Liver (tissue), 9 donors: ENCODE results near the gene CLTA. TPM values are rescaled to one million over a fixed set of nuclear protein-coding genes. Genes with fewer than 3 reads are reported as not detected.

Source experiments
- DNase-seq: peaks from one replicate; pipeline ENCODE4 v3.0.0-alpha.2; 2017; ENCODE audit warnings: low spot score
- H3K27ac ChIP-seq, 2 donors: one replicate each; pipeline ENCODE4 v1.7.0; 2013; ENCODE audit warnings: inconsistent platforms in 2 of 2, low read length in 2 of 2, control low read depth in 1 of 2, low read depth in 1 of 2, mild to moderate bottlenecking in 1 of 2
- H3K27me3 ChIP-seq, 4 donors: one replicate each; pipeline versions ENCODE4 v1.6.1 to v1.7.0; 2013; ENCODE audit warnings: low read length in 3 of 4, inconsistent platforms in 1 of 4, mild to moderate bottlenecking in 1 of 4, moderate library complexity in 1 of 4; ENCODE audit not compliant: control insufficient read depth in 4 of 4, insufficient read depth in 4 of 4
- H3K36me3 ChIP-seq, 4 donors: one replicate each; pipeline versions ENCODE4 v1.6.1 to v1.7.0; 2013; ENCODE audit warnings: low read length in 3 of 4, mild to moderate bottlenecking in 3 of 4, low read depth in 1 of 4, moderate library complexity in 1 of 4; ENCODE audit not compliant: control insufficient read depth in 4 of 4, insufficient read depth in 3 of 4
- H3K4me1 ChIP-seq, 4 donors: one replicate each; pipeline versions ENCODE4 v1.6.1 to v1.7.0; 2013; ENCODE audit warnings: low read length in 3 of 4, mild to moderate bottlenecking in 3 of 4, moderate library complexity in 1 of 4; ENCODE audit not compliant: control insufficient read depth in 4 of 4, insufficient read depth in 4 of 4
- H3K4me3 ChIP-seq, 3 donors: one replicate each; pipeline versions ENCODE4 v1.6.1 to v1.7.0; 2013; ENCODE audit warnings: low read length in 3 of 3, control low read depth in 1 of 3, low read depth in 1 of 3, mild to moderate bottlenecking in 1 of 3
- H3K9ac ChIP-seq, 2 donors: one replicate each; pipeline ENCODE4 v1.7.0; 2013; ENCODE audit warnings: low read length in 2 of 2, mild to moderate bottlenecking in 2 of 2, moderate library complexity in 2 of 2, control low read depth in 1 of 2, low read depth in 1 of 2
- H3K9me3 ChIP-seq, 4 donors: one replicate each; pipeline versions ENCODE4 v1.6.1 to v1.7.0; 2013; ENCODE audit warnings: low read length in 3 of 4; ENCODE audit not compliant: control insufficient read depth in 4 of 4
- EGR1 ChIP-seq, 2 donors: IDR thresholded peaks; 2 replicates each; pipeline ENCODE4 v1.6.1; 2016 to 2018; ENCODE audit warnings: antibody characterized with exemption in 2 of 2, low read depth in 2 of 2
- FOXA1 ChIP-seq: IDR thresholded peaks from 2 replicates; pipeline ENCODE4 v1.6.1; 2016; ENCODE audit warnings: antibody characterized with exemption
- FOXA2 ChIP-seq: IDR thresholded peaks from 2 replicates; pipeline ENCODE4 v1.6.1; 2016; ENCODE audit warnings: antibody characterized with exemption
- GABPA ChIP-seq, 2 donors: IDR thresholded peaks in 1 of 2; conservative IDR thresholded peaks in 1 of 2; 2 replicates each; pipeline ENCODE4 v1.6.1; 2016; ENCODE audit warnings: antibody characterized with exemption in 2 of 2, mild to moderate bottlenecking in 1 of 2, moderate library complexity in 1 of 2
- HNF4A ChIP-seq, 2 donors: conservative IDR thresholded peaks; 2 replicates each; pipeline ENCODE4 v1.6.1; 2016; ENCODE audit warnings: antibody characterized with exemption in 2 of 2, mild to moderate bottlenecking in 2 of 2
- HNF4G ChIP-seq: IDR thresholded peaks from 2 replicates; pipeline ENCODE4 v1.6.1; 2016; ENCODE audit warnings: antibody characterized with exemption
- JUND ChIP-seq, 2 donors: IDR thresholded peaks; 2 replicates each; pipeline ENCODE4 v1.6.1; 2016; ENCODE audit warnings: antibody characterized with exemption in 2 of 2
- NR2F2 ChIP-seq: IDR thresholded peaks from 2 replicates; pipeline ENCODE4 v1.6.1; 2016; ENCODE audit warnings: antibody characterized with exemption
- RAD21 ChIP-seq, 2 donors: IDR thresholded peaks; 2 replicates each; pipeline ENCODE4 v1.6.1; 2016; ENCODE audit warnings: antibody characterized with exemption in 2 of 2, mild to moderate bottlenecking in 2 of 2
- RXRA ChIP-seq, 2 donors: IDR thresholded peaks; 2 replicates each; pipeline ENCODE4 v1.6.1; 2017 to 2018; ENCODE audit warnings: antibody characterized with exemption in 2 of 2, mild to moderate bottlenecking in 1 of 2
- SP1 ChIP-seq: IDR thresholded peaks from 2 replicates; pipeline ENCODE4 v1.6.1; 2018; ENCODE audit warnings: antibody characterized with exemption, mild to moderate bottlenecking
- TAF1 ChIP-seq: conservative IDR thresholded peaks from 2 replicates; pipeline ENCODE4 v1.6.1; 2016; ENCODE audit warnings: antibody characterized with exemption, mild to moderate bottlenecking
- YY1 ChIP-seq: IDR thresholded peaks from 2 replicates; pipeline ENCODE4 v1.6.1; 2016; ENCODE audit warnings: antibody characterized with exemption, mild to moderate bottlenecking
- WGBS: extraction: QIAGEN DNeasy Blood & Tissue Kit; methylation state at CpG from one replicate; pipeline ENCODE4 v1.1.7; 2013; 5-methylcytosine and 5-hydroxymethylcytosine counted together
- polyA plus RNA-seq, 2 donors: library from polyadenylated mRNA; stranded (reverse) in 1 of 2; unstranded in 1 of 2; fragments of 200-250 nt in 1 of 2; fragments of >200 nt in 1 of 2; fragmentation: Nextera tagmentation in 1 of 2; extraction: Ambion mirVana in 1 of 2; gene quantifications; one replicate each; pipeline versions ENCODE4 v1.2.1 to v1.2.3, GENCODE V29; 2013 to 2015
- total RNA-seq, 2 donors: library from RNA; depleted of rRNA; stranded (reverse); fragments of >200 nt; gene quantifications; one replicate each; pipeline ENCODE4 v1.2.3, GENCODE V29; 2014
- TF ChIP-seq, protein P1 (sequence below): fragments of 150-350 bp; IDR thresholded peaks from 2 replicates; pipeline ENCODE4 v1.5.1; 2017; ENCODE audit warnings: improper control_type of control experiment, low read depth, low read length; ENCODE audit not compliant: missing input control
- TF ChIP-seq, protein P2 (sequence below): IDR thresholded peaks from 2 replicates; pipeline ENCODE4 v1.6.1; 2016; ENCODE audit warnings: antibody characterized with exemption, mild to moderate bottlenecking
- TF ChIP-seq, protein P3 (sequence below): IDR thresholded peaks from 2 replicates; pipeline ENCODE4 v1.6.1; 2016; ENCODE audit warnings: antibody characterized with exemption
- TF ChIP-seq, protein P4 (sequence below): IDR thresholded peaks from 2 replicates; pipeline ENCODE4 v1.6.1; 2016; ENCODE audit warnings: antibody characterized with exemption
- TF ChIP-seq, protein P5 (sequence below): IDR thresholded peaks from 2 replicates; pipeline ENCODE4 v1.6.1; 2016; ENCODE audit warnings: antibody characterized with exemption
- donor health status: healthy.
- donor health status: healthy.
- donor health status: healthy.
- donor health status: healthy.
- donor health status: healthy.

CLTA gene
- total and polyA plus RNA-seq, 4 donors = 48.4 to 102 (median 74.6) TPM

DNA sequence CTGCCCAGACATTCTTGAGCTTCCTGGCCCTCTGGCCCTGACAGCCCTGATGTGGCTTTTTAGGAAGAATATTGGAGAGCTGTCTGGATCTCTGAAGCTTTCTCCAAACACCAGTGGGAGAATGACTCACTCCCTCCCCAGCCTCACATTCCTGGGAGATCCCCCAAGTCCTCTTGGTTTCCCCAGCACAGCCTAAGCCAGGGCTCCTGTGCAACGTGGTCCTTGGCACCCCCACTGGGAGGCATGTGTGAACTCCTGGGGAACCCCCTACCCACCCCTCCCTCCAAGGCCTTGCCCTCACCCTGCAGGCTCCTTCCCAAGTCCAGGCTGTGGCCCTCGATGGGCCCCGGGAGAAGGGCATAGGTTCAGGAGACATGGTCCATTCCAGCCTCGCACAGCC lies 41.5 kb upstream of the CLTA start:
- H3K9ac ChIP-seq = no peak overlapping the region
- no peak overlapping the region for H3K4me3 ChIP-seq
- H3K4me1 ChIP-seq = peaks cover 0 to 8% (median 3%) of the 10 kb centered on the region in 4 donors
- peak overlapping the region in 1 of 2 donors; percentile 2 for H3K27ac ChIP-seq
- no peak for DNase-seq
- WGBS = 78% methylated on average over 4 of the region's 4 CpGs
- TF ChIP-seq, protein P1, sequence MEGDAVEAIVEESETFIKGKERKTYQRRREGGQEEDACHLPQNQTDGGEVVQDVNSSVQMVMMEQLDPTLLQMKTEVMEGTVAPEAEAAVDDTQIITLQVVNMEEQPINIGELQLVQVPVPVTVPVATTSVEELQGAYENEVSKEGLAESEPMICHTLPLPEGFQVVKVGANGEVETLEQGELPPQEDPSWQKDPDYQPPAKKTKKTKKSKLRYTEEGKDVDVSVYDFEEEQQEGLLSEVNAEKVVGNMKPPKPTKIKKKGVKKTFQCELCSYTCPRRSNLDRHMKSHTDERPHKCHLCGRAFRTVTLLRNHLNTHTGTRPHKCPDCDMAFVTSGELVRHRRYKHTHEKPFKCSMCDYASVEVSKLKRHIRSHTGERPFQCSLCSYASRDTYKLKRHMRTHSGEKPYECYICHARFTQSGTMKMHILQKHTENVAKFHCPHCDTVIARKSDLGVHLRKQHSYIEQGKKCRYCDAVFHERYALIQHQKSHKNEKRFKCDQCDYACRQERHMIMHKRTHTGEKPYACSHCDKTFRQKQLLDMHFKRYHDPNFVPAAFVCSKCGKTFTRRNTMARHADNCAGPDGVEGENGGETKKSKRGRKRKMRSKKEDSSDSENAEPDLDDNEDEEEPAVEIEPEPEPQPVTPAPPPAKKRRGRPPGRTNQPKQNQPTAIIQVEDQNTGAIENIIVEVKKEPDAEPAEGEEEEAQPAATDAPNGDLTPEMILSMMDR = no peak
- TF ChIP-seq FOXA2 (no peak), HNF4A (conservative IDR thresholded peaks at IDR 0.05) (no peak), JUND (IDR thresholded peaks at IDR 0.05) (no peak), TAF1 (no peak), RXRA (IDR thresholded peaks at IDR 0.05) (no peak), SP1 (no peak), NR2F2 (no peak), HNF4G (no peak), FOXA1 (no peak), RAD21 (IDR thresholded peaks at IDR 0.05) (no peak), YY1 (no peak), GABPA (IDR thresholded peaks at IDR 0.05 in 1 of 2, conservative IDR thresholded peaks at IDR 0.05 in 1 of 2) (no peak), EGR1 (IDR thresholded peaks at IDR 0.05; ENCODE audit: low read depth in 2 of 2) (no peak)
- TF ChIP-seq, protein P2, sequence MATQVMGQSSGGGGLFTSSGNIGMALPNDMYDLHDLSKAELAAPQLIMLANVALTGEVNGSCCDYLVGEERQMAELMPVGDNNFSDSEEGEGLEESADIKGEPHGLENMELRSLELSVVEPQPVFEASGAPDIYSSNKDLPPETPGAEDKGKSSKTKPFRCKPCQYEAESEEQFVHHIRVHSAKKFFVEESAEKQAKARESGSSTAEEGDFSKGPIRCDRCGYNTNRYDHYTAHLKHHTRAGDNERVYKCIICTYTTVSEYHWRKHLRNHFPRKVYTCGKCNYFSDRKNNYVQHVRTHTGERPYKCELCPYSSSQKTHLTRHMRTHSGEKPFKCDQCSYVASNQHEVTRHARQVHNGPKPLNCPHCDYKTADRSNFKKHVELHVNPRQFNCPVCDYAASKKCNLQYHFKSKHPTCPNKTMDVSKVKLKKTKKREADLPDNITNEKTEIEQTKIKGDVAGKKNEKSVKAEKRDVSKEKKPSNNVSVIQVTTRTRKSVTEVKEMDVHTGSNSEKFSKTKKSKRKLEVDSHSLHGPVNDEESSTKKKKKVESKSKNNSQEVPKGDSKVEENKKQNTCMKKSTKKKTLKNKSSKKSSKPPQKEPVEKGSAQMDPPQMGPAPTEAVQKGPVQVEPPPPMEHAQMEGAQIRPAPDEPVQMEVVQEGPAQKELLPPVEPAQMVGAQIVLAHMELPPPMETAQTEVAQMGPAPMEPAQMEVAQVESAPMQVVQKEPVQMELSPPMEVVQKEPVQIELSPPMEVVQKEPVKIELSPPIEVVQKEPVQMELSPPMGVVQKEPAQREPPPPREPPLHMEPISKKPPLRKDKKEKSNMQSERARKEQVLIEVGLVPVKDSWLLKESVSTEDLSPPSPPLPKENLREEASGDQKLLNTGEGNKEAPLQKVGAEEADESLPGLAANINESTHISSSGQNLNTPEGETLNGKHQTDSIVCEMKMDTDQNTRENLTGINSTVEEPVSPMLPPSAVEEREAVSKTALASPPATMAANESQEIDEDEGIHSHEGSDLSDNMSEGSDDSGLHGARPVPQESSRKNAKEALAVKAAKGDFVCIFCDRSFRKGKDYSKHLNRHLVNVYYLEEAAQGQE = no peak
- TF ChIP-seq, protein P3, sequence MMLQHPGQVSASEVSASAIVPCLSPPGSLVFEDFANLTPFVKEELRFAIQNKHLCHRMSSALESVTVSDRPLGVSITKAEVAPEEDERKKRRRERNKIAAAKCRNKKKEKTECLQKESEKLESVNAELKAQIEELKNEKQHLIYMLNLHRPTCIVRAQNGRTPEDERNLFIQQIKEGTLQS = no peak
- TF ChIP-seq, protein P4, sequence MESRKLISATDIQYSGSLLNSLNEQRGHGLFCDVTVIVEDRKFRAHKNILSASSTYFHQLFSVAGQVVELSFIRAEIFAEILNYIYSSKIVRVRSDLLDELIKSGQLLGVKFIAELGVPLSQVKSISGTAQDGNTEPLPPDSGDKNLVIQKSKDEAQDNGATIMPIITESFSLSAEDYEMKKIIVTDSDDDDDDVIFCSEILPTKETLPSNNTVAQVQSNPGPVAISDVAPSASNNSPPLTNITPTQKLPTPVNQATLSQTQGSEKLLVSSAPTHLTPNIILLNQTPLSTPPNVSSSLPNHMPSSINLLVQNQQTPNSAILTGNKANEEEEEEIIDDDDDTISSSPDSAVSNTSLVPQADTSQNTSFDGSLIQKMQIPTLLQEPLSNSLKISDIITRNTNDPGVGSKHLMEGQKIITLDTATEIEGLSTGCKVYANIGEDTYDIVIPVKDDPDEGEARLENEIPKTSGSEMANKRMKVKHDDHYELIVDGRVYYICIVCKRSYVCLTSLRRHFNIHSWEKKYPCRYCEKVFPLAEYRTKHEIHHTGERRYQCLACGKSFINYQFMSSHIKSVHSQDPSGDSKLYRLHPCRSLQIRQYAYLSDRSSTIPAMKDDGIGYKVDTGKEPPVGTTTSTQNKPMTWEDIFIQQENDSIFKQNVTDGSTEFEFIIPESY = no peak
- TF ChIP-seq, protein P5, sequence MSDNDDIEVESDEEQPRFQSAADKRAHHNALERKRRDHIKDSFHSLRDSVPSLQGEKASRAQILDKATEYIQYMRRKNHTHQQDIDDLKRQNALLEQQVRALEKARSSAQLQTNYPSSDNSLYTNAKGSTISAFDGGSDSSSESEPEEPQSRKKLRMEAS = no peak
- no peaks in the 10 kb centered on the region for H3K36me3 ChIP-seq
- H3K9me3 ChIP-seq = peaks cover 0 to 6% (median 3%) of the 10 kb centered on the region in 4 donors
- H3K27me3 ChIP-seq = no peaks in the 10 kb centered on the region
